ENCODE measurements around the gene SYTL4. TPM values are rescaled to one million over a fixed set of nuclear protein-coding genes. Genes with fewer than 3 reads are reported as not detected.

The SYTL4 gene
- total RNA-seq, 2 donors from 2014 or later = 13.1 to 13.5 TPM

DNA sequence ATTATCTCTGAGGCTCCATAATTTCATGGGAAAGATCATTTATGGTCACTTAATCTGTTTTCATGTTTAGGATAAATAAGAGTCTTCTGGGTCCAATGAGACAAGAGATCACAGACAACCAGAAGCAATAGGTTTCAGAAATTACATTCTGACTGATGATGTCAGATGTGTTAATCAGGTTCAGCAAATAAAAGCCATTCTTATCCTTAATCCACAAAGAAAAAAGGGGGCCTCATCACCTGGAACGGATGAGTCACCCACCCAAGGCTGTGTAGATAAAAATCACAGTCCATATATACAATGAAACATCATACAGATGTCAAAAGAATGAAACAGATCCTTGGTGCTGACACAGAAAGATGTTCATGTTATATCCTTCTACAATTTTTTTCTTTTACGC, 36.6 kb downstream of the SYTL4 start:
- no peaks in the 10 kb centered on the region for H3K4me1 ChIP-seq (ENCODE audit: control insufficient read depth in 1 of 2, low read depth in 2 of 2)
- TF ChIP-seq, protein P1, sequence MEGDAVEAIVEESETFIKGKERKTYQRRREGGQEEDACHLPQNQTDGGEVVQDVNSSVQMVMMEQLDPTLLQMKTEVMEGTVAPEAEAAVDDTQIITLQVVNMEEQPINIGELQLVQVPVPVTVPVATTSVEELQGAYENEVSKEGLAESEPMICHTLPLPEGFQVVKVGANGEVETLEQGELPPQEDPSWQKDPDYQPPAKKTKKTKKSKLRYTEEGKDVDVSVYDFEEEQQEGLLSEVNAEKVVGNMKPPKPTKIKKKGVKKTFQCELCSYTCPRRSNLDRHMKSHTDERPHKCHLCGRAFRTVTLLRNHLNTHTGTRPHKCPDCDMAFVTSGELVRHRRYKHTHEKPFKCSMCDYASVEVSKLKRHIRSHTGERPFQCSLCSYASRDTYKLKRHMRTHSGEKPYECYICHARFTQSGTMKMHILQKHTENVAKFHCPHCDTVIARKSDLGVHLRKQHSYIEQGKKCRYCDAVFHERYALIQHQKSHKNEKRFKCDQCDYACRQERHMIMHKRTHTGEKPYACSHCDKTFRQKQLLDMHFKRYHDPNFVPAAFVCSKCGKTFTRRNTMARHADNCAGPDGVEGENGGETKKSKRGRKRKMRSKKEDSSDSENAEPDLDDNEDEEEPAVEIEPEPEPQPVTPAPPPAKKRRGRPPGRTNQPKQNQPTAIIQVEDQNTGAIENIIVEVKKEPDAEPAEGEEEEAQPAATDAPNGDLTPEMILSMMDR (IDR thresholded peaks at IDR 0.05) = no peak
- no peaks in the 10 kb centered on the region for H3K9me3 ChIP-seq
- H3K27ac ChIP-seq = no peak overlapping the region
- H3K27me3 ChIP-seq (replicated peaks; ENCODE audit: insufficient read depth) = no peaks in the 10 kb centered on the region
- ATAC-seq (ENCODE audit: insufficient number of reproducible peaks, low FRiP score, low read depth) = no peak
- DNase-seq (ENCODE audit: low spot score) = no peak
- H3K4me3 ChIP-seq = no peak overlapping the region
- no peaks in the 10 kb centered on the region for H3K36me3 ChIP-seq

DNA sequence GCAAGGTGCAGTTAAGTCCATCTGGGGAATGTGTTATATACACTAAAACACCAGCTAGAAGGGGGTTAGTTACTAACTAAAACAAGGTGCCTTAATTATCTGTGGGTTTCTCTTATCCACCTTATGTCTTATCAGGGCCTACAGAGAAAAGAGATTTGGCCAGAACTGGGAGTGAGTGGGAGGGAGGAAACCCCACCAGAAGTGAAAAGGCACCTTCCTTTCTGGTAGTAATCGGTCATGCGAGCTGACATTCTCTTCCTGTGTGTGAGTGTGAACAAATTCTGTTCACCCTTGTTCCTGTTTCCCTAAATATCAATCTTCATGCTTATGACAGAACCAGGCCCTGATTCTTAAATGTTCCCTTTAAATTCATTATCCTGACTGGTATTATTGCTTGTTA, 44.4 kb downstream of the SYTL4 start:
- H3K36me3 ChIP-seq = no peaks in the 10 kb centered on the region
- TF ChIP-seq, protein P1 (IDR thresholded peaks at IDR 0.05) = no peak
- DNase-seq (ENCODE audit: low spot score) = no peak
- no peak for ATAC-seq (ENCODE audit: insufficient number of reproducible peaks, low FRiP score, low read depth)
- H3K27ac ChIP-seq = no peak overlapping the region
- H3K27me3 ChIP-seq (replicated peaks; ENCODE audit: insufficient read depth) = no peaks in the 10 kb centered on the region
- no peaks in the 10 kb centered on the region for H3K4me1 ChIP-seq (ENCODE audit: control insufficient read depth in 1 of 2, low read depth in 2 of 2)
- no peaks in the 10 kb centered on the region for H3K9me3 ChIP-seq
- H3K4me3 ChIP-seq = no peak overlapping the region

DNA sequence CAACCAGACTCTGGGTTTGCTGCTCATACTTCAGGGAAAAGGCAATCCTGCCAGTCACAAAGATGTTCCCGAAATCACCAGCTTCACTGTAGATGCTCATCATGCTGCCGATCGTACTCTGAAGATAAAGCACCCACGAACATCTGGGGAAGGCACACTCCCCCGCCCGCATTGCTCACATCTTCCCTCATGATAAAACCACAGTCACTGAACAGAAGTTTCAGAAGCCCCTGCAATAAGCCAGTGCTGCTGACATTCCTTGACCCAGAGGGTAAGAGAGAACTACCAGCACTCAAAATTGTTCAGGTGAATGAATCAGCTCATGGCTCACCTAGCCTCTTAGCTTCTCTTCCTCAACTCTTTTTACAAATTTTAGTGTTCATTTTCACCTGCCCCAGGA, 44.8 kb downstream of the SYTL4 start:
- Histone ChIP-seq H3K9me3 (no peaks in the 10 kb centered on the region), H3K27ac (no peak overlapping the region), H3K4me1 (ENCODE audit: control insufficient read depth in 1 of 2, low read depth in 2 of 2) (no peaks in the 10 kb centered on the region), H3K27me3 (replicated peaks; ENCODE audit: insufficient read depth) (no peaks in the 10 kb centered on the region), H3K36me3 (no peaks in the 10 kb centered on the region), H3K4me3 (no peak overlapping the region)
- TF ChIP-seq, protein P1 (IDR thresholded peaks at IDR 0.05) = no peak
- ATAC-seq (ENCODE audit: insufficient number of reproducible peaks, low FRiP score, low read depth) (no peak), DNase-seq (ENCODE audit: low spot score) (no peak)

DNA sequence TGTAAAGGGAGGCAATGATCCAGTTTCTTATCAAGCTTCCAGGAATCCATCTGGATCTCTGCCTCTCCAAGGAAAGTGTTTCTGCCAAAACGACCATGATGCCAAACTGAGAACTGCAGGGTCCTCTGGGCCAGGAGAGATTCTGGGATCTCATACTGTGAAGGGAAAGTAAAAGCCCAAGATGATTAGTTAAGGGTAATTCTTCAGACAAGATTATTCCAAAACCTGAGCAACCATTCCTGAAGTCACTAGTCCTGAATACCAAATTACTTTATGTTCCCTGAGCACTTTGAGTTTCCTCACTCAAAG, 46.0 kb downstream of the SYTL4 start:
- DNase-seq (ENCODE audit: low spot score) = no peak
- TF ChIP-seq, protein P1 (IDR thresholded peaks at IDR 0.05) = no peak
- Histone ChIP-seq H3K27ac (no peak overlapping the region), H3K4me1 (ENCODE audit: control insufficient read depth in 1 of 2, low read depth in 2 of 2) (no peaks in the 10 kb centered on the region), H3K36me3 (no peaks in the 10 kb centered on the region), H3K27me3 (replicated peaks; ENCODE audit: insufficient read depth) (no peaks in the 10 kb centered on the region), H3K4me3 (no peak overlapping the region), H3K9me3 (no peaks in the 10 kb centered on the region)
- no peak for ATAC-seq (ENCODE audit: insufficient number of reproducible peaks, low FRiP score, low read depth)

DNA sequence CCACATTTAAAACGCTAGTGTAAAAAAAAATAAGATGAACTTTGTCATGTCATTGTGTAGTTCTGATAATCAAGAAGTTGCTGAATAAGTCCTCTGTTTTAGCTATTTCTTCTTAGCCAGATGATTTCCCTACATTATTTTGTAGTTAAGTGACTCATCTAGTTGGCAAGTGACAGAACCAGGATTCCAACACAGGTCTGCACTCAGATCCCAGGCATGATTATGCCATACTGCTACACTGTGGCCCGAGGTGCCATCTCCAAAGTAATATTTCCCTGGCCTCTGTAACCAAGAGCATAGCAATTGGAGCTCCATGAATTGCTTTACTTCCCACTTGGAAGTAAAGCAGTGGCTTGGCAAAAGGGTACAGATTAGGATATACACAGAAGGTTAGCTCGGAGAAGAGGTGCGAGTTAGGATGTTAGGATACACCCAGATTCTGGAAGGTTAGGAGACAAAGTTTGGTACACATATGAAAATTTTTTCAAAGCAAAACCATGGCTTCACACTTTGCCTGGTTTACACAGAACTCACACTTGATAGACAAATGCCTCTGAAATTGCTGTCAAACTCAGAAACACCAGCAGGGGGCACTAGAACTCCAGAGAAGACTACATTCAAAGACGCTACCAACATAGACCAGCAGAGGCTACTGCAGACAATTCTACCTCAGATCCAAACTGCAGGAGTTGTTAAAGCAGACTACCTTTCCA, 46.5 kb downstream of the SYTL4 start:
- TF ChIP-seq, protein P1 (IDR thresholded peaks at IDR 0.05) = peak; percentile 74
- no peak for DNase-seq (ENCODE audit: low spot score)
- H3K27ac ChIP-seq = no peak overlapping the region

More for the DNA sequence above, 46.5 kb downstream of the SYTL4 start:
- H3K4me3 ChIP-seq = no peak overlapping the region
- H3K27me3 ChIP-seq (replicated peaks; ENCODE audit: insufficient read depth) = no peaks in the 10 kb centered on the region
- H3K4me1 ChIP-seq (ENCODE audit: control insufficient read depth in 1 of 2, low read depth in 2 of 2) = no peaks in the 10 kb centered on the region
- no peaks in the 10 kb centered on the region for H3K36me3 ChIP-seq
- ATAC-seq (ENCODE audit: insufficient number of reproducible peaks, low FRiP score, low read depth) = peak; percentile 89
- no peaks in the 10 kb centered on the region for H3K9me3 ChIP-seq
